SK-N-SH (cell line): ENCODE results near the gene MBOAT2. TPM values are rescaled to one million over a fixed set of nuclear protein-coding genes. Genes with fewer than 3 reads are reported as not detected.

Experiments used
- CTCF ChIA-PET: fragments of 300-600, 350-600 bp; formaldehyde crosslinking; extraction: SDS; loops from one replicate; lab custom pipeline; 2021; lab: Yijun Ruan, JAX
- POLR2A ChIA-PET: fragments of 350-600 bp; sonication (Branson Sonifier 250); formaldehyde crosslinking; extraction: SDS; loops from one replicate; lab custom pipeline; 2020; ENCODE audit warnings: antibody characterized with exemption, inconsistent platforms; lab: Yijun Ruan, JAX
- DNase-seq: peaks from one replicate; pipeline ENCODE4 v3.0.0; 2012
- H2AFZ ChIP-seq: fragments of 200-600 bp; sonication (generic); 2 replicates; pipeline ENCODE4 v1.8.1; 2016; ENCODE audit warnings: antibody characterized with exemption, mild to moderate bottlenecking, low read depth
- H3F3A ChIP-seq: fragments of 200-600 bp; sonication (generic); replicated peaks from 2 replicates; pipeline ENCODE3; 2016; ENCODE audit warnings: antibody characterized with exemption, mild to moderate bottlenecking; ENCODE audit not compliant: insufficient read depth
- H3K27ac ChIP-seq, 2 experiments: fragments of 200-500 bp in 1 of 2; fragments of 200-600 bp in 1 of 2; sonication (Bioruptor generic) in 1 of 2; sonication (generic), shearing (Covaris generic) in 1 of 2; 2 replicates each; pipeline versions ENCODE4 v1.5.1 to v1.6.1; 2014 to 2016; ENCODE audit warnings: low read depth in 2 of 2, inconsistent platforms in 1 of 2, low read length in 1 of 2, mild to moderate bottlenecking in 1 of 2, mixed read lengths in 1 of 2
- H3K27me3 ChIP-seq: fragments of 200-600 bp; sonication (generic), shearing (Covaris generic); 2 replicates; pipeline ENCODE4 v1.6.1; 2016; ENCODE audit warnings: mixed run types; ENCODE audit not compliant: insufficient read depth
- H3K36me3 ChIP-seq, 2 experiments: fragments of 200-500 bp in 1 of 2; fragments of 200-600 bp in 1 of 2; sonication (Bioruptor generic) in 1 of 2; sonication (generic) in 1 of 2; replicated peaks in 1 of 2; 2 replicates each; pipeline versions ENCODE3 to v1.5.1; 2014 to 2016; ENCODE audit warnings: low read length in 1 of 2, mild to moderate bottlenecking in 1 of 2; ENCODE audit not compliant: insufficient read depth in 2 of 2, control insufficient read depth in 1 of 2
- H3K4me1 ChIP-seq, 2 experiments: fragments of 200-500 bp in 1 of 2; fragments of 200-600 bp in 1 of 2; sonication (Bioruptor generic) in 1 of 2; sonication (generic), shearing (Covaris generic) in 1 of 2; 2 replicates each; pipeline versions ENCODE4 v1.5.1 to v1.6.1; 2014 to 2016; ENCODE audit warnings: low read depth in 1 of 2, low read length in 1 of 2, mixed run types in 1 of 2; ENCODE audit not compliant: insufficient read depth in 2 of 2, control insufficient read depth in 1 of 2
- H3K4me2 ChIP-seq: fragments of 200-600 bp; sonication (generic), shearing (Covaris generic); 2 replicates; pipeline ENCODE4 v1.6.1; 2017; ENCODE audit warnings: mixed run types
- H3K4me3 ChIP-seq, 2 experiments: fragments of 200-500 bp in 1 of 2; fragments of 200-600 bp in 1 of 2; sonication (Bioruptor generic) in 1 of 2; sonication (generic), shearing (Covaris generic) in 1 of 2; 2 replicates each; pipeline versions ENCODE4 v1.5.1 to v1.8.1; 2014 to 2016; ENCODE audit warnings: low read depth in 2 of 2, inconsistent platforms in 1 of 2, low read length in 1 of 2, mild to moderate bottlenecking in 1 of 2, mixed read lengths in 1 of 2, moderate library complexity in 1 of 2
- H3K79me2 ChIP-seq: fragments of 200-600 bp; sonication (generic); 2 replicates; pipeline ENCODE4 v1.8.1; 2017; ENCODE audit warnings: mild to moderate bottlenecking; ENCODE audit not compliant: insufficient read depth
- H3K9ac ChIP-seq: fragments of 200-600 bp; sonication (generic); 2 replicates; pipeline ENCODE4 v1.6.1; 2017; ENCODE audit warnings: mixed run types
- H3K9me2 ChIP-seq: fragments of 200-600 bp; sonication (generic); 2 replicates; pipeline ENCODE4 v1.6.1; 2017; ENCODE audit warnings: mixed run types
- H3K9me3 ChIP-seq: fragments of 200-600 bp; sonication (generic); 2 replicates; pipeline ENCODE4 v1.6.1; 2017; ENCODE audit warnings: mixed run types, mild to moderate bottlenecking, moderate library complexity
- H4K20me1 ChIP-seq: fragments of 200-600 bp; sonication (generic); 2 replicates; pipeline ENCODE4 v1.6.1; 2017; ENCODE audit warnings: mild to moderate bottlenecking, mixed run types; ENCODE audit not compliant: insufficient read depth
- CHD2 ChIP-seq: fragments of 150-350 bp; IDR thresholded peaks from 2 replicates; pipeline ENCODE4 v1.6.1; 2018; ENCODE audit warnings: low read length; ENCODE audit not compliant: partially characterized antibody
- ELF1 ChIP-seq: IDR thresholded peaks from 2 replicates; pipeline ENCODE4 v1.4.0; 2012
- EP300 ChIP-seq, 2 experiments: IDR thresholded peaks; 2 replicates each; pipeline versions ENCODE4 v1.4.0 to v1.6.1; 2012; ENCODE audit warnings: borderline replicate concordance in 1 of 2, low read depth in 1 of 2, low read length in 1 of 2
- EZH2phosphoT487 ChIP-seq: fragments of 200-600 bp; sonication (generic); IDR thresholded peaks from 2 replicates; pipeline ENCODE4 v1.6.1; 2017; ENCODE audit warnings: low read depth, mixed run types, mild to moderate bottlenecking, antibody characterized with exemption, moderate library complexity, borderline replicate concordance
- FOSL2 ChIP-seq: IDR thresholded peaks from 2 replicates; pipeline ENCODE4 v1.4.0; 2012; ENCODE audit warnings: low read depth, mild to moderate bottlenecking, moderate library complexity, borderline replicate concordance
- GABPA ChIP-seq: IDR thresholded peaks from 2 replicates; pipeline ENCODE4 v1.4.0; 2012; ENCODE audit warnings: low read depth, mild to moderate bottlenecking
- JUND ChIP-seq: IDR thresholded peaks from 2 replicates; pipeline ENCODE4 v1.4.0; 2012
- POLR2AphosphoS5 ChIP-seq: IDR thresholded peaks from 2 replicates; pipeline ENCODE4 v1.6.1; 2012; ENCODE audit warnings: low read depth, low read length
- RCOR1 ChIP-seq: fragments of 150-350 bp; IDR thresholded peaks from 2 replicates; pipeline ENCODE4 v1.6.1; 2017; ENCODE audit warnings: antibody characterized with exemption, low read length
- RFX5 ChIP-seq: IDR thresholded peaks from 2 replicates; pipeline ENCODE4 v1.6.1; 2012; ENCODE audit warnings: mild to moderate bottlenecking, improper control_type of control experiment, low read length
- SMC3 ChIP-seq: IDR thresholded peaks from 2 replicates; pipeline ENCODE4 v1.6.1; 2012; ENCODE audit warnings: low read depth, low read length, improper control_type of control experiment
- TCF12 ChIP-seq: IDR thresholded peaks from 2 replicates; pipeline ENCODE4 v1.4.0; 2012
- TEAD4 ChIP-seq: IDR thresholded peaks from 2 replicates; pipeline ENCODE4 v1.4.0; 2012; ENCODE audit warnings: mild to moderate bottlenecking, borderline replicate concordance; ENCODE audit not compliant: insufficient read depth
- WGBS: methylation state at CpG from one replicate; pipeline ENCODE4 v1.1.6; 2017; ENCODE audit warnings: low lambda C conversion rate; 5-methylcytosine and 5-hydroxymethylcytosine counted together
- polyA plus RNA-seq, 3 experiments: library from polyadenylated mRNA; depleted of rRNA; stranded (reverse); fragments of >200 nt; gene quantifications; 2 replicates each; pipeline ENCODE4 v1.2.3, GENCODE V29; 2012
- TF ChIP-seq, protein P1 (sequence below): IDR thresholded peaks from 2 replicates; pipeline ENCODE4 v1.4.0; 2012; ENCODE audit warnings: low read depth, borderline replicate concordance
- TF ChIP-seq, protein P2 (sequence below): IDR thresholded peaks from 2 replicates; pipeline ENCODE4 v1.4.0; 2012; ENCODE audit warnings: low read depth, borderline replicate concordance
- TF ChIP-seq, protein P3 (sequence below): fragments of 150-350 bp; IDR thresholded peaks from 2 replicates; pipeline ENCODE4 v1.6.1; 2017; ENCODE audit warnings: antibody characterized with exemption, low read length, low read depth, borderline replicate concordance
- TF ChIP-seq, protein P4 (sequence below): IDR thresholded peaks from 2 replicates; pipeline ENCODE4 v1.4.0; 2012; ENCODE audit warnings: low read depth
- TF ChIP-seq, protein P5 (sequence below): IDR thresholded peaks from 2 replicates; pipeline ENCODE4 v1.6.1; 2012; ENCODE audit warnings: mild to moderate bottlenecking, low read depth, low read length, moderate library complexity
- TF ChIP-seq, protein P6 (sequence below): IDR thresholded peaks from 2 replicates; pipeline ENCODE4; 2012
- TF ChIP-seq, protein P7 (sequence below): fragments of 200-600 bp; sonication (generic); IDR thresholded peaks from 2 replicates; pipeline ENCODE4 v1.6.1; 2017; ENCODE audit warnings: antibody characterized with exemption, mild to moderate bottlenecking, moderate library complexity

MBOAT2 gene
- polyA plus RNA-seq, 1 of the 3 experiments (the other 2 are of a cell fraction) = 33.9 TPM

DNA sequence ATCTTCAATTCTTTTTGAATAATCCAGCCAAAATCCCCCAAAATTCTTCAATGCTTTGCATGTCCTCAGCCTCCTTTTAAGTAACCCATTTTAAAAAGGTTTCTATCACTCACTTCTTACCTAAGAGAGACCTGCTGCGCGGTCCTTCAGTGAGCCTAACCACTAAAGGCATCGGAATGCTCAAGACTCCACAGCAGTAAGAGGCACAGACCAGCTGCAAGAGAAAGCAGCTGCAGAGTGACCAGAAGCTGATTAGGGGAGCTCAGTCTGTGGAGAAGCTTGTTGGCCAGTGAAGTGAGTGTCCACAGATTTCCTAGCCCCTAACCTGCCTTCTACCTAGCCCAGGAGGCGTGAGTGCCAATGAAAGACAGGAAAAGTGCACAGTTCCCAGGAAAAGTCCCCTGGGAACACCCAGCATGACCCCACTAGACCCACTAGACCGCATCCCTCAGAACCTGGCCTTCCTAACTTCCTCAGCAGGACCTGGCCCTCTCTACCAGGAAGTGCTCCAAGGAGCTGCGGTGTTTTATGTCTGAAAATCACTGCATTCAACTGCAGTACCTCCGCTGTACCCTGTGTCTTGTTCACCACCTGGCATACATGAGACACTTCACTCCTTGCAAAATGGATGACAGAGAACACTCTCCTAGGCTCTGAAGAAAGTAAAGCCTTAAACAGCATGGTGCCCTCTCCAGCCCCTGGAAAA lies 10.1 kb downstream of the MBOAT2 start:
- ChIA-PET CTCF (interaction anchor here (1.1 to 1.6 kb wide), 2 partner anchors 8 to 10 kb away, joined by 4 read pairs; partner anchors contain the start of gene MBOAT2), POLR2A (interaction anchor here (1.4 kb wide), 1 partner anchor 10 kb away, joined by 6 read pairs; the partner anchor contains the start of gene MBOAT2)
- Histone ChIP-seq H3K9ac (no peak overlapping the region), H2AFZ (no peak overlapping the region), H4K20me1 (peaks cover 37% of the 10 kb centered on the region; the same call in 1 of the 2 replicates), H3K27me3 (no peaks in the 10 kb centered on the region), H3K79me2 (peaks cover 98% of the 10 kb centered on the region), H3K36me3 (no peaks in the 10 kb centered on the region), H3K9me2 (no peaks in the 10 kb centered on the region), H3K4me1 (peaks cover 0 to 13% of the 10 kb centered on the region in 2 experiments; a peak in 3 of 4 replicates), H3K4me2 (no peak overlapping the region), H3K4me3 (no peak overlapping the region), H3F3A (no peaks in the 10 kb centered on the region), H3K27ac (no peak overlapping the region), H3K9me3 (no peaks in the 10 kb centered on the region)
- TF ChIP-seq RFX5 (no peak), GABPA (no peak), RCOR1 (no peak), ELF1 (no peak), TEAD4 (no peak), TCF12 (no peak), EZH2phosphoT487 (no peak), CHD2 (no peak), SMC3 (no peak), EP300 (IDR thresholded peaks at IDR 0.05; ENCODE audit: borderline replicate concordance in 1 of 2, low read depth in 1 of 2, low read length in 1 of 2) (no peak), JUND (no peak), POLR2AphosphoS5 (no peak), FOSL2 (no peak)
- TF ChIP-seq, protein P1, sequence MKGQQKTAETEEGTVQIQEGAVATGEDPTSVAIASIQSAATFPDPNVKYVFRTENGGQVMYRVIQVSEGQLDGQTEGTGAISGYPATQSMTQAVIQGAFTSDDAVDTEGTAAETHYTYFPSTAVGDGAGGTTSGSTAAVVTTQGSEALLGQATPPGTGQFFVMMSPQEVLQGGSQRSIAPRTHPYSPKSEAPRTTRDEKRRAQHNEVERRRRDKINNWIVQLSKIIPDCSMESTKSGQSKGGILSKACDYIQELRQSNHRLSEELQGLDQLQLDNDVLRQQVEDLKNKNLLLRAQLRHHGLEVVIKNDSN = no peak
- TF ChIP-seq, protein P2, sequence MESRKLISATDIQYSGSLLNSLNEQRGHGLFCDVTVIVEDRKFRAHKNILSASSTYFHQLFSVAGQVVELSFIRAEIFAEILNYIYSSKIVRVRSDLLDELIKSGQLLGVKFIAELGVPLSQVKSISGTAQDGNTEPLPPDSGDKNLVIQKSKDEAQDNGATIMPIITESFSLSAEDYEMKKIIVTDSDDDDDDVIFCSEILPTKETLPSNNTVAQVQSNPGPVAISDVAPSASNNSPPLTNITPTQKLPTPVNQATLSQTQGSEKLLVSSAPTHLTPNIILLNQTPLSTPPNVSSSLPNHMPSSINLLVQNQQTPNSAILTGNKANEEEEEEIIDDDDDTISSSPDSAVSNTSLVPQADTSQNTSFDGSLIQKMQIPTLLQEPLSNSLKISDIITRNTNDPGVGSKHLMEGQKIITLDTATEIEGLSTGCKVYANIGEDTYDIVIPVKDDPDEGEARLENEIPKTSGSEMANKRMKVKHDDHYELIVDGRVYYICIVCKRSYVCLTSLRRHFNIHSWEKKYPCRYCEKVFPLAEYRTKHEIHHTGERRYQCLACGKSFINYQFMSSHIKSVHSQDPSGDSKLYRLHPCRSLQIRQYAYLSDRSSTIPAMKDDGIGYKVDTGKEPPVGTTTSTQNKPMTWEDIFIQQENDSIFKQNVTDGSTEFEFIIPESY = no peak
- TF ChIP-seq, protein P3, sequence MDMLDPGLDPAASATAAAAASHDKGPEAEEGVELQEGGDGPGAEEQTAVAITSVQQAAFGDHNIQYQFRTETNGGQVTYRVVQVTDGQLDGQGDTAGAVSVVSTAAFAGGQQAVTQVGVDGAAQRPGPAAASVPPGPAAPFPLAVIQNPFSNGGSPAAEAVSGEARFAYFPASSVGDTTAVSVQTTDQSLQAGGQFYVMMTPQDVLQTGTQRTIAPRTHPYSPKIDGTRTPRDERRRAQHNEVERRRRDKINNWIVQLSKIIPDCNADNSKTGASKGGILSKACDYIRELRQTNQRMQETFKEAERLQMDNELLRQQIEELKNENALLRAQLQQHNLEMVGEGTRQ = no peak
- TF ChIP-seq, protein P4, sequence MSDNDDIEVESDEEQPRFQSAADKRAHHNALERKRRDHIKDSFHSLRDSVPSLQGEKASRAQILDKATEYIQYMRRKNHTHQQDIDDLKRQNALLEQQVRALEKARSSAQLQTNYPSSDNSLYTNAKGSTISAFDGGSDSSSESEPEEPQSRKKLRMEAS = no peak
- TF ChIP-seq, protein P5, sequence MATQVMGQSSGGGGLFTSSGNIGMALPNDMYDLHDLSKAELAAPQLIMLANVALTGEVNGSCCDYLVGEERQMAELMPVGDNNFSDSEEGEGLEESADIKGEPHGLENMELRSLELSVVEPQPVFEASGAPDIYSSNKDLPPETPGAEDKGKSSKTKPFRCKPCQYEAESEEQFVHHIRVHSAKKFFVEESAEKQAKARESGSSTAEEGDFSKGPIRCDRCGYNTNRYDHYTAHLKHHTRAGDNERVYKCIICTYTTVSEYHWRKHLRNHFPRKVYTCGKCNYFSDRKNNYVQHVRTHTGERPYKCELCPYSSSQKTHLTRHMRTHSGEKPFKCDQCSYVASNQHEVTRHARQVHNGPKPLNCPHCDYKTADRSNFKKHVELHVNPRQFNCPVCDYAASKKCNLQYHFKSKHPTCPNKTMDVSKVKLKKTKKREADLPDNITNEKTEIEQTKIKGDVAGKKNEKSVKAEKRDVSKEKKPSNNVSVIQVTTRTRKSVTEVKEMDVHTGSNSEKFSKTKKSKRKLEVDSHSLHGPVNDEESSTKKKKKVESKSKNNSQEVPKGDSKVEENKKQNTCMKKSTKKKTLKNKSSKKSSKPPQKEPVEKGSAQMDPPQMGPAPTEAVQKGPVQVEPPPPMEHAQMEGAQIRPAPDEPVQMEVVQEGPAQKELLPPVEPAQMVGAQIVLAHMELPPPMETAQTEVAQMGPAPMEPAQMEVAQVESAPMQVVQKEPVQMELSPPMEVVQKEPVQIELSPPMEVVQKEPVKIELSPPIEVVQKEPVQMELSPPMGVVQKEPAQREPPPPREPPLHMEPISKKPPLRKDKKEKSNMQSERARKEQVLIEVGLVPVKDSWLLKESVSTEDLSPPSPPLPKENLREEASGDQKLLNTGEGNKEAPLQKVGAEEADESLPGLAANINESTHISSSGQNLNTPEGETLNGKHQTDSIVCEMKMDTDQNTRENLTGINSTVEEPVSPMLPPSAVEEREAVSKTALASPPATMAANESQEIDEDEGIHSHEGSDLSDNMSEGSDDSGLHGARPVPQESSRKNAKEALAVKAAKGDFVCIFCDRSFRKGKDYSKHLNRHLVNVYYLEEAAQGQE = no peak
- TF ChIP-seq, protein P6, sequence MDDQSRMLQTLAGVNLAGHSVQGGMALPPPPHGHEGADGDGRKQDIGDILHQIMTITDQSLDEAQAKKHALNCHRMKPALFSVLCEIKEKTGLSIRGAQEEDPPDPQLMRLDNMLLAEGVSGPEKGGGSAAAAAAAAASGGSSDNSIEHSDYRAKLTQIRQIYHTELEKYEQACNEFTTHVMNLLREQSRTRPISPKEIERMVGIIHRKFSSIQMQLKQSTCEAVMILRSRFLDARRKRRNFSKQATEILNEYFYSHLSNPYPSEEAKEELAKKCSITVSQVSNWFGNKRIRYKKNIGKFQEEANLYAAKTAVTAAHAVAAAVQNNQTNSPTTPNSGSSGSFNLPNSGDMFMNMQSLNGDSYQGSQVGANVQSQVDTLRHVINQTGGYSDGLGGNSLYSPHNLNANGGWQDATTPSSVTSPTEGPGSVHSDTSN = no peak
- TF ChIP-seq, protein P7, sequence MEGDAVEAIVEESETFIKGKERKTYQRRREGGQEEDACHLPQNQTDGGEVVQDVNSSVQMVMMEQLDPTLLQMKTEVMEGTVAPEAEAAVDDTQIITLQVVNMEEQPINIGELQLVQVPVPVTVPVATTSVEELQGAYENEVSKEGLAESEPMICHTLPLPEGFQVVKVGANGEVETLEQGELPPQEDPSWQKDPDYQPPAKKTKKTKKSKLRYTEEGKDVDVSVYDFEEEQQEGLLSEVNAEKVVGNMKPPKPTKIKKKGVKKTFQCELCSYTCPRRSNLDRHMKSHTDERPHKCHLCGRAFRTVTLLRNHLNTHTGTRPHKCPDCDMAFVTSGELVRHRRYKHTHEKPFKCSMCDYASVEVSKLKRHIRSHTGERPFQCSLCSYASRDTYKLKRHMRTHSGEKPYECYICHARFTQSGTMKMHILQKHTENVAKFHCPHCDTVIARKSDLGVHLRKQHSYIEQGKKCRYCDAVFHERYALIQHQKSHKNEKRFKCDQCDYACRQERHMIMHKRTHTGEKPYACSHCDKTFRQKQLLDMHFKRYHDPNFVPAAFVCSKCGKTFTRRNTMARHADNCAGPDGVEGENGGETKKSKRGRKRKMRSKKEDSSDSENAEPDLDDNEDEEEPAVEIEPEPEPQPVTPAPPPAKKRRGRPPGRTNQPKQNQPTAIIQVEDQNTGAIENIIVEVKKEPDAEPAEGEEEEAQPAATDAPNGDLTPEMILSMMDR = no peak
- 97% methylated on average over 7 of the region's 7 CpGs for WGBS
- DNase-seq = no peak
